HEK293 (cell line): ENCODE results near the gene ENDOV.

Source experiments
- BCL11A ChIP-seq: fragments of 450-650 bp; formaldehyde crosslinking; IDR thresholded peaks from 2 replicates; pipeline ENCODE4 v1.5.1; 2016; ENCODE audit warnings: low read depth, missing biosample characterization, missing genetic modification characterization
- REPIN1 ChIP-seq: fragments of 450-650 bp; formaldehyde crosslinking; IDR thresholded peaks from 2 replicates; pipeline ENCODE4 v1.5.1; 2017; ENCODE audit warnings: missing biosample characterization, missing genetic modification characterization, low read depth
- SCRT2 ChIP-seq: fragments of 450-650 bp; formaldehyde crosslinking; IDR thresholded peaks from 2 replicates; pipeline ENCODE4 v1.5.1; 2016; ENCODE audit warnings: missing biosample characterization, missing genetic modification characterization
- ZBTB1 ChIP-seq: fragments of 450-650 bp; formaldehyde crosslinking; IDR thresholded peaks from 2 replicates; pipeline ENCODE4 v1.5.1; 2016; ENCODE audit warnings: missing biosample characterization, missing genetic modification characterization
- ZBTB10 ChIP-seq: fragments of 450-650 bp; formaldehyde crosslinking; IDR thresholded peaks from 2 replicates; pipeline ENCODE4 v1.5.1; 2016; ENCODE audit warnings: missing biosample characterization, missing genetic modification characterization
- ZBTB21 ChIP-seq: fragments of 450-650 bp; formaldehyde crosslinking; IDR thresholded peaks from 2 replicates; pipeline ENCODE4 v1.5.1; 2017; ENCODE audit warnings: missing biosample characterization, missing genetic modification characterization
- ZFP37 ChIP-seq: fragments of 450-650 bp; formaldehyde crosslinking; IDR thresholded peaks from 2 replicates; pipeline ENCODE4 v1.5.1; 2016; ENCODE audit warnings: missing biosample characterization, missing genetic modification characterization
- ZFP41 ChIP-seq: fragments of 450-650 bp; formaldehyde crosslinking; IDR thresholded peaks from 2 replicates; pipeline ENCODE4 v1.5.1; 2016; ENCODE audit warnings: missing biosample characterization, missing genetic modification characterization, borderline replicate concordance
- ZNF148 ChIP-seq: fragments of 450-650 bp; formaldehyde crosslinking; IDR thresholded peaks from 2 replicates; pipeline ENCODE4 v1.5.0; 2017; ENCODE audit warnings: missing biosample characterization, missing genetic modification characterization, borderline replicate concordance
- ZNF16 ChIP-seq: fragments of 450-650 bp; formaldehyde crosslinking; IDR thresholded peaks from 2 replicates; pipeline ENCODE4 v1.5.1; 2016; ENCODE audit warnings: low read depth, missing biosample characterization, missing genetic modification characterization
- ZNF169 ChIP-seq: fragments of 450-650 bp; formaldehyde crosslinking; IDR thresholded peaks from 2 replicates; pipeline ENCODE4 v1.5.1; 2016; ENCODE audit warnings: missing biosample characterization, missing genetic modification characterization
- ZNF175 ChIP-seq: fragments of 450-650 bp; formaldehyde crosslinking; IDR thresholded peaks from 2 replicates; pipeline ENCODE4 v1.5.1; 2016; ENCODE audit warnings: missing biosample characterization, missing genetic modification characterization
- ZNF2 ChIP-seq: fragments of 450-650 bp; formaldehyde crosslinking; IDR thresholded peaks from 2 replicates; pipeline ENCODE4 v1.5.1; 2016; ENCODE audit warnings: missing biosample characterization, missing genetic modification characterization
- ZNF202 ChIP-seq: fragments of 450-650 bp; formaldehyde crosslinking; IDR thresholded peaks from 2 replicates; pipeline ENCODE4 v1.5.1; 2016; ENCODE audit warnings: missing biosample characterization, missing genetic modification characterization, borderline replicate concordance
- ZNF214 ChIP-seq: fragments of 450-650 bp; formaldehyde crosslinking; IDR thresholded peaks from 2 replicates; pipeline ENCODE4 v1.5.1; 2017; ENCODE audit warnings: missing biosample characterization, mild to moderate bottlenecking, missing genetic modification characterization, borderline replicate concordance
- ZNF248 ChIP-seq: fragments of 450-650 bp; formaldehyde crosslinking; IDR thresholded peaks from 2 replicates; pipeline ENCODE4 v1.5.1; 2017; ENCODE audit warnings: missing biosample characterization, missing genetic modification characterization
- ZNF302 ChIP-seq: fragments of 450-650 bp; formaldehyde crosslinking; IDR thresholded peaks from 2 replicates; pipeline ENCODE4 v1.5.1; 2016; ENCODE audit warnings: missing biosample characterization, missing genetic modification characterization, low read depth
- ZNF341 ChIP-seq: fragments of 450-650 bp; formaldehyde crosslinking; IDR thresholded peaks from 2 replicates; pipeline ENCODE4; 2016; ENCODE audit warnings: low read depth, missing biosample characterization, missing genetic modification characterization
- ZNF354C ChIP-seq: fragments of 450-650 bp; formaldehyde crosslinking; IDR thresholded peaks from 2 replicates; pipeline ENCODE4 v1.5.1; 2016; ENCODE audit warnings: missing biosample characterization, missing genetic modification characterization, low read depth, borderline replicate concordance
- ZNF366 ChIP-seq: fragments of 450-650 bp; formaldehyde crosslinking; conservative IDR thresholded peaks from 2 replicates; pipeline ENCODE4 v1.5.1; 2016; ENCODE audit warnings: missing biosample characterization, missing genetic modification characterization
- ZNF423 ChIP-seq: fragments of 450-650 bp; formaldehyde crosslinking; IDR thresholded peaks from 2 replicates; pipeline ENCODE4 v1.5.1; 2016; ENCODE audit warnings: missing biosample characterization, missing genetic modification characterization
- ZNF518A ChIP-seq: fragments of 450-650 bp; formaldehyde crosslinking; conservative IDR thresholded peaks from 2 replicates; pipeline ENCODE4 v1.5.1; 2016; ENCODE audit warnings: low read depth, missing biosample characterization, missing genetic modification characterization
- ZNF544 ChIP-seq: fragments of 450-650 bp; formaldehyde crosslinking; IDR thresholded peaks from 2 replicates; pipeline ENCODE4 v1.5.0; 2017; ENCODE audit warnings: missing biosample characterization, missing genetic modification characterization
- ZNF571 ChIP-seq: fragments of 450-650 bp; formaldehyde crosslinking; IDR thresholded peaks from 2 replicates; pipeline ENCODE4 v1.5.0; 2017; ENCODE audit warnings: missing biosample characterization, missing genetic modification characterization
- ZNF600 ChIP-seq: fragments of 450-650 bp; formaldehyde crosslinking; IDR thresholded peaks from 2 replicates; pipeline ENCODE4 v1.5.1; 2016; ENCODE audit warnings: missing biosample characterization, missing genetic modification characterization
- ZNF704 ChIP-seq: fragments of 450-650 bp; formaldehyde crosslinking; IDR thresholded peaks from 2 replicates; pipeline ENCODE4 v1.5.1; 2016; ENCODE audit warnings: missing biosample characterization, missing genetic modification characterization
- ZNF76 ChIP-seq: fragments of 450-650 bp; formaldehyde crosslinking; IDR thresholded peaks from 2 replicates; pipeline ENCODE4; 2016; ENCODE audit warnings: low read depth, missing biosample characterization, missing genetic modification characterization, borderline replicate concordance
- ZSCAN30 ChIP-seq: fragments of 450-650 bp; IDR thresholded peaks from 2 replicates; pipeline ENCODE4 v1.5.1; 2018; ENCODE audit warnings: missing biosample characterization, mild to moderate bottlenecking, missing genetic modification characterization, moderate library complexity
- ZXDB ChIP-seq: fragments of 450-650 bp; formaldehyde crosslinking; IDR thresholded peaks from 2 replicates; pipeline ENCODE4 v1.5.1; 2016; ENCODE audit warnings: missing biosample characterization, missing genetic modification characterization

Gene ENDOV

GRCh38 chr17:80474961-80475909 lies 60.3 kb downstream of the ENDOV start (continued):
- TF ChIP-seq ZNF518A (no peak), ZNF544 (tag by site-specific recombination) (no peak), ZNF248 (tag by site-specific recombination) (no peak), ZNF76 (tag by site-specific recombination) (no peak), ZNF423 (tag by site-specific recombination) (no peak), SCRT2 (tag by site-specific recombination) (no peak), ZNF16 (tag by site-specific recombination) (no peak), ZNF214 (tag by site-specific recombination) (no peak), ZNF148 (tag by site-specific recombination) (no peak), ZSCAN30 (tag by site-specific recombination) (no peak), ZNF704 (no peak), ZNF169 (tag by site-specific recombination) (no peak), ZNF341 (tag by site-specific recombination) (peak; percentile 17; the same call in 1 of the 2 replicates), ZNF2 (tag by site-specific recombination) (no peak; the same call in 1 of the 2 replicates), ZNF354C (tag by site-specific recombination) (no peak), ZFP41 (tag by site-specific recombination) (no peak), ZNF571 (tag by site-specific recombination) (no peak), ZBTB21 (tag by site-specific recombination) (no peak), ZNF175 (tag by site-specific recombination) (no peak), ZNF202 (tag by site-specific recombination) (no peak), REPIN1 (tag by site-specific recombination) (no peak), ZNF366 (tag by site-specific recombination) (no peak), BCL11A (tag by site-specific recombination) (no peak), ZXDB (tag by site-specific recombination) (no peak), ZNF600 (tag by site-specific recombination) (peak; percentile 96), ZNF302 (tag by site-specific recombination) (no peak), ZBTB1 (tag by site-specific recombination) (no peak), ZBTB10 (tag by site-specific recombination) (no peak), ZFP37 (tag by site-specific recombination) (0 out of 2 replicates have a peak, but pooled peaks have one; percentile 55)
